Measurements from ENCODE around the gene EPHA6.

DNA sequence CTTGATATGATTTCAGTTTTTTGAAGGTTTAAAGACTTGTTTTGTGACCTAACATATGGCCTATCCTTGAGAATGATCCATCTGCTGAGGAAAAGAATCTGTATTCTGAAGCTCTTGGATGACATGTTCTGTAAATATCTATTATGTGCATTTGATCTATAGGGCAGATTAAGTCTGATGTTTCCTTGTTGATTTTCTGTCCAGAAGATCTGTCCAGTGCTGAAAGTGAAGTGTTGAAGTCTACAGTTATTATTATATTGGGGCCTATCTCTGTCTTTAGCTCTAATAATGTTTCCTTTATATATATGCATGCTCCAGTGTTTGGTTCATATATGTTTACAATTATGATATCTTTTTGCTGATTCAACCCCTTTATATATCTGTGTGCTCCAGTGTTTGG, 362.8 kb downstream of the EPHA6 start:
- TF ChIP-seq, protein P1, sequence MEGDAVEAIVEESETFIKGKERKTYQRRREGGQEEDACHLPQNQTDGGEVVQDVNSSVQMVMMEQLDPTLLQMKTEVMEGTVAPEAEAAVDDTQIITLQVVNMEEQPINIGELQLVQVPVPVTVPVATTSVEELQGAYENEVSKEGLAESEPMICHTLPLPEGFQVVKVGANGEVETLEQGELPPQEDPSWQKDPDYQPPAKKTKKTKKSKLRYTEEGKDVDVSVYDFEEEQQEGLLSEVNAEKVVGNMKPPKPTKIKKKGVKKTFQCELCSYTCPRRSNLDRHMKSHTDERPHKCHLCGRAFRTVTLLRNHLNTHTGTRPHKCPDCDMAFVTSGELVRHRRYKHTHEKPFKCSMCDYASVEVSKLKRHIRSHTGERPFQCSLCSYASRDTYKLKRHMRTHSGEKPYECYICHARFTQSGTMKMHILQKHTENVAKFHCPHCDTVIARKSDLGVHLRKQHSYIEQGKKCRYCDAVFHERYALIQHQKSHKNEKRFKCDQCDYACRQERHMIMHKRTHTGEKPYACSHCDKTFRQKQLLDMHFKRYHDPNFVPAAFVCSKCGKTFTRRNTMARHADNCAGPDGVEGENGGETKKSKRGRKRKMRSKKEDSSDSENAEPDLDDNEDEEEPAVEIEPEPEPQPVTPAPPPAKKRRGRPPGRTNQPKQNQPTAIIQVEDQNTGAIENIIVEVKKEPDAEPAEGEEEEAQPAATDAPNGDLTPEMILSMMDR (IDR thresholded peaks at IDR 0.05) = no peak
- no peak for TF ChIP-seq POLR2A (IDR thresholded peaks at IDR 0.05)
